ENCODE measurements around the gene FDX1. TPM values are rescaled to one million over a fixed set of nuclear protein-coding genes. Genes with fewer than 3 reads are reported as not detected.

The FDX1 gene
- total RNA-seq, 1 donor: 7.3 TPM

DNA sequence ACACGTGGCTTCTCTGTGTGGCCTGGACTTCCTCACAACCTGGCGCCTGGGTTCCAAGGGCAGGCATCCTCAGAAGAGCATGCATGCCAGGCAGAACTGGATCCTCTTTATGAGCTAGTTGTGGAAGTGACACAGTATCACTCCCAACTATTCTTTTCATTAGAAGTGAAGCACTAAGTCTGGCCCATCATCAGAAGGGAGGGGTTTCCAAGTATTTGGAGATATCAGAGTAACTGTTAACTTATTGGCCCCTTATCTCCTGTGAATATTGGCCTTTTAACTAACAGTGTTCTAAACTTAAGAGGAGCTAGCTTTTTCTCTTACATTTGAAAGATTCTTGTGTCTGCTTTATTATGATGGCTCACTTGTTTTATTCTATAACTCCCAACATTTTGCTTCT, 35.5 kb downstream of the FDX1 start:
- DNase-seq (ENCODE audit: low read depth in 2 of 3, low spot score in 2 of 3): no peak

DNA sequence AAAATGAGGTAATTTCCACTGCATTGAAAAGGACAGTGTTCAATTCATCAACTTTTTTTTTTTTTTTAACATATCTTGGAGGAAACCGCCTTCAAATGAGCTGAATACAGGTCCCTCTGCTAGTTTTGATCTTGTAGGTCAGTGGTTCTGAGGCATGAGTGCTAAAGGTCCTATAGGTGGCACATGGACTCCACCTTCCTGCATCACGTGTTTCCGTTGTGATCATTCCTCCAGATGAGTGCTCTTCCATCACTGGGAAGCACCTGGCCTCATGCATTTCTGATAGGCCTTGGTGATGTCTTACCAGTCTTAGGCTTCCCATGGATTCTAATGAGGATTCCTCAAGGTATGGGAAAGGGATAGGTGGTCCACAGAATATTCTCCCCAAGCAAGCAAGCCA, 37.8 kb downstream of the FDX1 start:
- DNase-seq (ENCODE audit: low read depth in 2 of 3, low spot score in 2 of 3): no peak

- no peak for DNase-seq (ENCODE audit: low read depth in 2 of 3, low spot score in 2 of 3)
These were observed 38.4 kb downstream of the FDX1 start for GRCh38 chr11:110468121-110468520.

- DNase-seq (ENCODE audit: low read depth in 2 of 3, low spot score in 2 of 3): no peak
These were observed 39.4 kb downstream of the FDX1 start for GRCh38 chr11:110469127-110469526.

GRCh38 chr11:110470716-110471115, 41.0 kb downstream of the FDX1 start:
- no peak for DNase-seq (ENCODE audit: low read depth in 2 of 3, low spot score in 2 of 3)

DNA sequence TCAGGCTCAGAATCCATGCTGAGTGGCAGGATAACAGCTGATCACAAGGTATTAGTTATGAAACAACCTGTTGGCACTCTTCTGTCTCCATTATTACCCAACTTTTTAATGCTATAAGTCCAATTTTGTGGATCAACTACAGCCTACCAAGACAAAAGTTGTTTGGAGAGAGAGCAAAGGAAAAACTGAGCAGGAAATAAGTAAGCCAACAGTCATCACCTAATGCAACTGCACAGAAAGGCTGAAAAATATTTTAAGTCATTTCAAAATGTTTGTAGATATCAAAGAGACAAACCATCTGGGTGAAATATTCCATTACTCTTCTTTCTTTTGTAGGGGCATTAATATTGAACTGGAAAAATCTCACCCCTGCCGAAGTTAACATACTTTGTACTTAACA, 41.6 kb downstream of the FDX1 start:
- no peak for DNase-seq (ENCODE audit: low read depth in 2 of 3, low spot score in 2 of 3)

DNA sequence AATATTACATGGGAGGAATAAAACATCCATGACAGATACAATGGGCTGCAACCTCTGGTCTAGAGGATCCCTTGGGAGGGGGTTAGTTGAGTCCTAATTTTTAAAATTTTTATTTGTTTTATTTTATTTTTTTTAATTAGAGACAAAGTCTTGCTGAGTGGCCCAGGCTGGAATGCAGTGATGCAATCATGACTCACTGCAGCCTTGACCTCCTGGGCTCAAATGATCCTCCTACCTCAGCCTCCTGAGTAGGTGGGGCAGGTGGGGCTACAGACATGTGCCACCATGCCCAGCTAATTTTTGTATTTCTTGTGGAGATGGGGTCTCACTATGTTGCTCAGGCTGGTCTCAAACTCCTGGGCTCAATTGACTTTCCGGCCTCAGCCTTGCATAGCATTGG, 43.1 kb downstream of the FDX1 start:
- no peak for DNase-seq (ENCODE audit: low read depth in 2 of 3, low spot score in 2 of 3)

DNA sequence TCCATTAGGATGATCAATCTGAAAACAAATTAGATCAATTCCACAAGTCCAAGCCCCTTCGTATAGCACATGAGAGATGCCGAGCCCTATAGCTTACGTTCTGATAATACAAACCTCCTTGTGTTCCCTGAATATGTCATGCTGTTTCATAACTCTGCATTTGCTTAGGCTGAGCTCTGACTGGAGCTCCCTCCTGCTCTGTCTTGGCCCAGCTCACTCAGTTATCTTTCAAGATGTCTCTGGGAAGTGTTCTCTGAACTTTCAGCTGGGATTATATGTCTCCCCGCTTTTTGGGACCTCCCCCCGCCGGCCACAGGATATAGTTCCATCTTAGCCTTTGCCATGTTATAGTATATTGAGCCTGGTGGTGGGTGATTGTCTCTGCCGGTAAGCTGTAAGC, 44.0 kb downstream of the FDX1 start:
- no peak for DNase-seq (ENCODE audit: low read depth in 2 of 3, low spot score in 2 of 3)

- no peak for DNase-seq (ENCODE audit: low read depth in 2 of 3, low spot score in 2 of 3)
These were observed 44.8 kb downstream of the FDX1 start for GRCh38 chr11:110474578-110474977.

DNA sequence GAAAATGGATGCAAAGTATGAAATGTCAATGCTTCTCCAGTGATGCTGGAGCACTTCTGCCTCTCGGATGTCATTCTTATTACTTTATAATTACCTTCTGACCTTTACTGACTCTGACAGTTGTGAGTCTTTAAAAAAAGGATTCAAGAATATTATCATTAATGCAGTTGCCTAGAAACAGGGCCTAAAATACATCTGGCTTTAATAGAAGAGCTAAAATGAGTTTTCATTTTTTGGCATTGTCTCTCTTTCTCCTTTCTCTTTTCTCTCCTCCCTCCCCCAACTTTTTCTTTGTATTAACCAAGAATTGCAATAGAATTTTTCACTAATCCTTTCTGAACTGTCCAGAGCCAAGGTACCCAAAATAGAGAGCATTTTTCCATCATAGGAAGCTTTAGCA, 45.9 kb downstream of the FDX1 start:
- no peak for DNase-seq (ENCODE audit: low read depth in 2 of 3, low spot score in 2 of 3)

GRCh38 chr11:110478410-110478809, 48.7 kb downstream of the FDX1 start:
- DNase-seq (ENCODE audit: low read depth in 2 of 3, low spot score in 2 of 3): no peak

DNA sequence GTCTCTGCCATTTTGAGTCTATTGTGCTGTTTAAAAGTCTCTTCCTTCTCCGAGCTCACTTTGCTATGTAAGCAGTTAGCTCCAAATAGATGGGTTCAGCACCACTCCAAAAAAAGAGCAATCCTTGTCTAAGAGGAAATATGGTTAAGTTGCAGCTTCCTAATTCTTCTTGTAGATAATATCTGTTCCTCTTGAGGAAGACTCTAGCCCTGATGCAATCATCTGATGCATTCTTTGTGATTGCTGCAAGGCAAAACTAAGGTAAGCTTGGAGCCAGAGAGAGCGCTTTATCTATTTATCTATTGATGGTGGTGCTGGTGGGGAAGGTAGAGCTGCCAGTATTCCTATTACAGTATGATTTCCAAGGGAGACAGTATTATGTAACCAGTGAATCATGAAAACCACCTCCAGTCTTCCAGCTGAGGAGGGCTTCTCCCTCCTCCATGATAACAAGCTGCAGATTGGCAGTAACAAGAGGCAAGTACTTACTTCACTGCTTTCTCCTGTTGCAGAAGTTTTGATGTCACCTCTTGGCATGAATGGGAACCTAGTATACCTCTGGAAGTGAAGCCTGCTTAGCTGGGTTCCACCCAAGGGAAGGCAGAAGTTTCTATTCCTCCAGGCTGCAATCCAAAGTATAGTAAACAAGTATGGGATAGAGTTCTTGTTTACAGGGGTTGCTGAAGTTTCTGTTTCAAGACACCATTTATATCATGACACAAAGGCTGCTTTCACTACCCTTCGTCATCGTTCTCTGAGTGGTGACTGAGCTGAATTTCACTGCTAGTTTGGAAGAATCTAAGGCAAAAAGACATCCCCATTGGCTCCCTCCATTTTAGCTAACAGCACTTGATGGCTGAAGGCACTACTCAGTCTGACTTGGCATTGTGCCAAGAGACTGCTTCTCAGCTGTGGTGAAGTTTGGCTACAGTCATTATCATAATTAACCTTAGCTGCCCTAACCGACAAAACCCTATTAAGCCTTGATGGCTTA, 49.7 kb downstream of the FDX1 start:
- peak in 1 of 3 donors; percentile 43 for DNase-seq (ENCODE audit: low read depth in 2 of 3, low spot score in 2 of 3)

GRCh38 chr11:110481523-110481922, 51.8 kb downstream of the FDX1 start:
- no peak for DNase-seq (ENCODE audit: low read depth in 2 of 3, low spot score in 2 of 3)

GRCh38 chr11:110486156-110486555, 56.4 kb downstream of the FDX1 start:
- DNase-seq (ENCODE audit: low read depth in 2 of 3, low spot score in 2 of 3): no peak

DNA sequence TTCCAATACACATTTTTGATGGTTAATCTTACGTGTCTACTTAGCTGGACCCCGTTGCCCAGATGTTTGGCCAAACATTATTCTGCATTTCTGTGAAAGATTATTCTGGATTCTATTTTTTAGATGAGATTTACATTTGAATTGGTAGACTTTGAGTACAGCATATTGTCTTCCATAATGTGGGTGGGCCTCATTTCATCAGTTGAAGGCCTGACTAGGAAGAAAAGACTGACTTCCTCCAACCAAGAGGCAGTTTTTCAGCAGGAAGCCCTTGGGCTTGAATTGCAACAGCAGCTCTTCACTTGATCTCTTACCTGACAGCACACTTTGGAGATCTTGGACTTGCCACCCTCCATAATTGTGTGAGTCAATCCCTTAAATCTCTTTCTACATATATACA, 58.7 kb downstream of the FDX1 start:
- no peak for DNase-seq (ENCODE audit: low read depth in 2 of 3, low spot score in 2 of 3)

DNA sequence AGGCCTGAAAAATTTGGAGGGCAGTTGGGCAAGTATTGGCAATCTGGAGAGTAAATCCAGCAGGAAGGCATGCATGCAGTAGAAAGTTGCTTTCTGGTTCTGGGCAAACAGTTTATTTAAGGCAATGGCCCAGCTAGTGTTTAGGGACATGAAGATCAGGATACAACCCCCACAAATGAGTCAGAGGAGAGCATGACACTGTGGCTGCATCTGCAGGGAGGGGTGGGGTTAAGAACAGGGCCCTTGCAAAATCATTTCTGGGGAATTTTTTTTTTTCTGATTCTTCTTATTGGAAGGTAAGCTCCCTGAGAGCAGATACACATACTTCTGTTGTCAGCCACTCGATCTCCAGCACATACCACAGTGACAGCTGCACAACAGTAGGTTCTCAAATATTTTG, 61.1 kb downstream of the FDX1 start:
- DNase-seq (ENCODE audit: low read depth in 2 of 3, low spot score in 2 of 3): no peak

GRCh38 chr11:110491577-110492320, 62.0 kb downstream of the FDX1 start:
- no peak for DNase-seq (ENCODE audit: low read depth in 2 of 3, low spot score in 2 of 3)

GRCh38 chr11:110492321-110492685, 62.6 kb downstream of the FDX1 start:
- no peak for DNase-seq (ENCODE audit: low read depth in 2 of 3, low spot score in 2 of 3)

- no peak for DNase-seq (ENCODE audit: low read depth in 2 of 3, low spot score in 2 of 3)
These were observed 63.6 kb downstream of the FDX1 start for GRCh38 chr11:110493346-110493745.

- peak in 1 of 3 donors; percentile 26 for DNase-seq (ENCODE audit: low read depth in 2 of 3, low spot score in 2 of 3)
These were observed 67.7 kb downstream of the FDX1 start for GRCh38 chr11:110497231-110497978.

GRCh38 chr11:110501428-110501827, 71.7 kb downstream of the FDX1 start:
- no peak for DNase-seq (ENCODE audit: low read depth in 2 of 3, low spot score in 2 of 3)
